Thyroid gland (tissue), 4 donors: ENCODE measurements around the gene PSMD12.

Experiments used
- CTCF ChIP-seq, 6 experiments: fragments of 200-600 bp in 3 of 6; fragments of 450-650 bp in 3 of 6; sonication (generic) in 3 of 6; IDR thresholded peaks; one replicate each; pipeline ENCODE4 v1.5.1; 2016 to 2019; ENCODE audit warnings: antibody characterized with exemption in 6 of 6, mild to moderate bottlenecking in 2 of 6, inconsistent platforms in 1 of 6, moderate library complexity in 1 of 6
- POLR2A ChIP-seq, 2 donors: fragments of 450-650 bp; IDR thresholded peaks; one replicate each; pipeline ENCODE4 v1.6.1; 2017; ENCODE audit warnings: antibody characterized with exemption in 2 of 2, mild to moderate bottlenecking in 2 of 2, moderate library complexity in 1 of 2

GRCh38 chr17:67358612-67359011 lies 7.8 kb downstream of the PSMD12 start:
- TF ChIP-seq CTCF (IDR thresholded peaks at IDR 0.05) (no peak), POLR2A (IDR thresholded peaks at IDR 0.05) (no peak)
